Activated T-helper 17 cell treated with anti-CD3 and anti-CD28 coated beads, Interleukin-2, amount 50 U/mL, for 72 hours (primary cell): ENCODE results near the gene WDR76. TPM values are rescaled to one million over a fixed set of nuclear protein-coding genes. Genes with fewer than 3 reads are reported as not detected.
"Not testable (repeated sequence)": the region's sequence is repeated elsewhere in the genome, so short reads cannot be mapped to it uniquely, and the experiment has no call there.

Experiments
- ATAC-seq: fragments of 150-1000 bp; cut with Tn5 transposase; replicated peaks from 2 replicates; pipeline ENCODE4 v1.10.0; 2021; ENCODE audit warnings: mild to moderate bottlenecking, moderate library complexity
- H3K27ac Mint-ChIP-seq: one replicate; pipeline ENCODE4 v1.8.0; 2022; ENCODE audit warnings: mixed read lengths
- H3K27me3 Mint-ChIP-seq: one replicate; pipeline ENCODE4 v1.8.0; 2022; ENCODE audit warnings: mixed read lengths
- H3K36me3 Mint-ChIP-seq: one replicate; pipeline ENCODE4 v1.8.0; 2022; ENCODE audit warnings: low read depth, mild to moderate bottlenecking, mixed read lengths
- H3K4me1 Mint-ChIP-seq: one replicate; pipeline ENCODE4 v1.8.0; 2022; ENCODE audit warnings: mixed read lengths
- H3K4me3 Mint-ChIP-seq: one replicate; pipeline ENCODE4 v1.8.0; 2022; ENCODE audit warnings: mild to moderate bottlenecking, mixed read lengths
- H3K9me3 Mint-ChIP-seq: one replicate; pipeline ENCODE4 v1.8.0; 2022; ENCODE audit warnings: mixed read lengths
- total RNA-seq, 2 donors: library from RNA; stranded (reverse); gene quantifications; one replicate each; pipeline ENCODE4 v1.2.3, GENCODE V29; 2022

The WDR76 gene
- total RNA-seq, 2 donors from 2014 or later = 73.0 to 86.2 TPM

GRCh38 chr15:43831519-43832052 is 4.8 kb downstream of the WDR76 start:
- not testable (repeated sequence) for H3K27ac Mint-ChIP-seq, H3K9me3 Mint-ChIP-seq, H3K27me3 Mint-ChIP-seq, ATAC-seq, H3K4me1 Mint-ChIP-seq
- H3K36me3 Mint-ChIP-seq = peaks cover 100% of the 10 kb centered on the region
- H3K4me3 Mint-ChIP-seq = peak overlapping the region; percentile 98

GRCh38 chr15:43832485-43832884 is 5.7 kb downstream of the WDR76 start:
- H3K9me3 Mint-ChIP-seq, ATAC-seq, H3K4me1 Mint-ChIP-seq, H3K27ac Mint-ChIP-seq, H3K27me3 Mint-ChIP-seq: not testable (repeated sequence)
- Mint-ChIP-seq H3K36me3 (peaks cover 100% of the 10 kb centered on the region), H3K4me3 (peak overlapping the region; percentile 98)

- Mint-ChIP-seq H3K27ac (no peak overlapping the region), H3K9me3 (no peaks in the 10 kb centered on the region), H3K4me1 (peaks cover 6% of the 10 kb centered on the region), H3K4me3 (no peak overlapping the region), H3K36me3 (peaks cover 97% of the 10 kb centered on the region), H3K27me3 (no peaks in the 10 kb centered on the region)
- no peak for ATAC-seq
Observed at GRCh38 chr15:43845421-43845820, 18.6 kb downstream of the WDR76 start.

- no peak overlapping the region for H3K27ac Mint-ChIP-seq
- no peaks in the 10 kb centered on the region for H3K27me3 Mint-ChIP-seq
- no peaks in the 10 kb centered on the region for H3K4me1 Mint-ChIP-seq
- H3K4me3 Mint-ChIP-seq = no peak overlapping the region
- H3K36me3 Mint-ChIP-seq = peaks cover 98% of the 10 kb centered on the region
- no peaks in the 10 kb centered on the region for H3K9me3 Mint-ChIP-seq
- no peak for ATAC-seq
Observed at GRCh38 chr15:43851251-43851650, 24.4 kb downstream of the WDR76 start.

- Mint-ChIP-seq H3K4me3 (no peak overlapping the region), H3K27me3 (no peaks in the 10 kb centered on the region), H3K4me1 (no peaks in the 10 kb centered on the region), H3K36me3 (peaks cover 98% of the 10 kb centered on the region), H3K27ac (no peak overlapping the region), H3K9me3 (no peaks in the 10 kb centered on the region)
- no peak for ATAC-seq
Observed at GRCh38 chr15:43852607-43853006, 25.8 kb downstream of the WDR76 start.

- Mint-ChIP-seq H3K4me3 (no peak overlapping the region), H3K36me3 (peaks cover 98% of the 10 kb centered on the region), H3K27me3 (no peaks in the 10 kb centered on the region), H3K27ac (no peak overlapping the region), H3K9me3 (no peaks in the 10 kb centered on the region), H3K4me1 (no peaks in the 10 kb centered on the region)
- no peak for ATAC-seq
Observed at GRCh38 chr15:43854801-43855200, 28.0 kb downstream of the WDR76 start.

GRCh38 chr15:43859546-43859945 is 32.7 kb downstream of the WDR76 start:
- peaks cover 100% of the 10 kb centered on the region for H3K36me3 Mint-ChIP-seq
- no peak overlapping the region for H3K27ac Mint-ChIP-seq
- no peaks in the 10 kb centered on the region for H3K4me1 Mint-ChIP-seq
- H3K4me3 Mint-ChIP-seq = no peak overlapping the region
- no peaks in the 10 kb centered on the region for H3K9me3 Mint-ChIP-seq
- no peak for ATAC-seq
- H3K27me3 Mint-ChIP-seq = no peaks in the 10 kb centered on the region

- H3K27me3 Mint-ChIP-seq, H3K27ac Mint-ChIP-seq, ATAC-seq, H3K4me3 Mint-ChIP-seq, H3K9me3 Mint-ChIP-seq, H3K4me1 Mint-ChIP-seq: not testable (repeated sequence)
- H3K36me3 Mint-ChIP-seq = peaks cover 80% of the 10 kb centered on the region
Observed at GRCh38 chr15:43866636-43867035, 39.8 kb downstream of the WDR76 start.

GRCh38 chr15:43867096-43867495 is 40.3 kb downstream of the WDR76 start:
- H3K36me3 Mint-ChIP-seq = peaks cover 80% of the 10 kb centered on the region
- no peaks in the 10 kb centered on the region for H3K9me3 Mint-ChIP-seq
- ATAC-seq = no peak
- no peaks in the 10 kb centered on the region for H3K27me3 Mint-ChIP-seq
- H3K4me3 Mint-ChIP-seq = no peak overlapping the region
- H3K27ac Mint-ChIP-seq = no peak overlapping the region
- no peaks in the 10 kb centered on the region for H3K4me1 Mint-ChIP-seq

GRCh38 chr15:43868406-43868805 is 41.6 kb downstream of the WDR76 start:
- Mint-ChIP-seq H3K9me3 (no peaks in the 10 kb centered on the region), H3K27ac (no peak overlapping the region), H3K4me1 (no peaks in the 10 kb centered on the region), H3K36me3 (peaks cover 80% of the 10 kb centered on the region), H3K27me3 (no peaks in the 10 kb centered on the region), H3K4me3 (no peak overlapping the region)
- ATAC-seq = no peak

- no peaks in the 10 kb centered on the region for H3K4me1 Mint-ChIP-seq
- peaks cover 83% of the 10 kb centered on the region for H3K36me3 Mint-ChIP-seq
- no peak for ATAC-seq
- H3K27me3 Mint-ChIP-seq = no peaks in the 10 kb centered on the region
- H3K4me3 Mint-ChIP-seq = no peak overlapping the region
- no peaks in the 10 kb centered on the region for H3K9me3 Mint-ChIP-seq
- no peak overlapping the region for H3K27ac Mint-ChIP-seq
Observed at GRCh38 chr15:43871835-43872234, 45.0 kb downstream of the WDR76 start.

- Mint-ChIP-seq H3K27ac (no peak overlapping the region), H3K27me3 (no peaks in the 10 kb centered on the region), H3K4me1 (no peaks in the 10 kb centered on the region), H3K36me3 (peaks cover 83% of the 10 kb centered on the region), H3K9me3 (no peaks in the 10 kb centered on the region), H3K4me3 (no peak overlapping the region)
- ATAC-seq = no peak
Observed at GRCh38 chr15:43872416-43873020, 45.7 kb downstream of the WDR76 start.

- no peaks in the 10 kb centered on the region for H3K27me3 Mint-ChIP-seq
- no peak overlapping the region for H3K4me3 Mint-ChIP-seq
- no peaks in the 10 kb centered on the region for H3K9me3 Mint-ChIP-seq
- peaks cover 83% of the 10 kb centered on the region for H3K36me3 Mint-ChIP-seq
- no peak overlapping the region for H3K27ac Mint-ChIP-seq
- H3K4me1 Mint-ChIP-seq = no peaks in the 10 kb centered on the region
- no peak for ATAC-seq
Observed at GRCh38 chr15:43873651-43874050, 46.8 kb downstream of the WDR76 start.

GRCh38 chr15:43876872-43877271 is 50.1 kb downstream of the WDR76 start:
- H3K36me3 Mint-ChIP-seq = peaks cover 84% of the 10 kb centered on the region
- no peak overlapping the region for H3K4me3 Mint-ChIP-seq
- no peaks in the 10 kb centered on the region for H3K27me3 Mint-ChIP-seq
- H3K4me1 Mint-ChIP-seq = no peaks in the 10 kb centered on the region
- no peaks in the 10 kb centered on the region for H3K9me3 Mint-ChIP-seq
- no peak for ATAC-seq
- no peak overlapping the region for H3K27ac Mint-ChIP-seq

- no peaks in the 10 kb centered on the region for H3K27me3 Mint-ChIP-seq
- no peak overlapping the region for H3K27ac Mint-ChIP-seq
- no peak for ATAC-seq
- H3K36me3 Mint-ChIP-seq = peaks cover 84% of the 10 kb centered on the region
- no peaks in the 10 kb centered on the region for H3K4me1 Mint-ChIP-seq
- H3K9me3 Mint-ChIP-seq = no peaks in the 10 kb centered on the region
- H3K4me3 Mint-ChIP-seq = no peak overlapping the region
Observed at GRCh38 chr15:43877371-43877770, 50.6 kb downstream of the WDR76 start.

- Mint-ChIP-seq H3K9me3 (no peaks in the 10 kb centered on the region), H3K27me3 (no peaks in the 10 kb centered on the region), H3K27ac (no peak overlapping the region), H3K36me3 (peaks cover 84% of the 10 kb centered on the region), H3K4me3 (no peak overlapping the region), H3K4me1 (no peaks in the 10 kb centered on the region)
- ATAC-seq = no peak
Observed at GRCh38 chr15:43878446-43878845, 51.6 kb downstream of the WDR76 start.
